Ovary (tissue), 3 donors: ENCODE data around the gene FOXM1.

Experiments
- CTCF ChIP-seq, 3 donors: fragments of 450-650 bp in 2 of 3; fragments of 200-600 bp in 1 of 3; IDR thresholded peaks; one replicate each; pipeline versions ENCODE4 v1.5.1 to v1.8.0; 2016 to 2022; ENCODE audit warnings: antibody characterized with exemption in 3 of 3, mild to moderate bottlenecking in 1 of 3
- POLR2A ChIP-seq: fragments of 450-650 bp; IDR thresholded peaks from one replicate; pipeline ENCODE4 v1.6.1; 2017; ENCODE audit warnings: antibody characterized with exemption, mild to moderate bottlenecking, moderate library complexity
- donor health status: DM: no; HTN: no; CAD: no.

- TF ChIP-seq CTCF (IDR thresholded peaks at IDR 0.05): no peak
- TF ChIP-seq POLR2A: no peak
Observed at GRCh38 chr12:2886768-2887450, 9.9 kb upstream of the FOXM1 start.
